ENCODE data around the gene WDR62.

- TF ChIP-seq POU5F1 (IDR thresholded peaks at IDR 0.05; ENCODE audit: low read depth, low read length) (no peak), TAF7 (optimal IDR thresholded peaks at IDR 0.05; ENCODE audit: borderline replicate concordance, low read depth, low read length) (no peak), POLR2AphosphoS5 (IDR thresholded peaks at IDR 0.05; ENCODE audit: low read depth, low read length) (no peak), CTCF (IDR thresholded peaks at IDR 0.05; ENCODE audit: control extremely low read depth in 1 of 3, insufficient read depth in 1 of 3, low read depth in 1 of 3, low read length in 3 of 3) (no peak), NRF1 (IDR thresholded peaks at IDR 0.05; ENCODE audit: low read depth, low read length) (no peak), POLR2A (IDR thresholded peaks at IDR 0.05; ENCODE audit: control extremely low read depth in 1 of 2, low read depth in 2 of 2, low read length in 2 of 2) (no peak), ASH2L (IDR thresholded peaks at IDR 0.05; ENCODE audit: low read length) (no peak), E2F6 (IDR thresholded peaks at IDR 0.05) (no peak), YY1 (IDR thresholded peaks at IDR 0.05; ENCODE audit: low read depth, low read length) (no peak)
These were observed 3.9 kb downstream of the WDR62 start for GRCh38 chr19:36058481-36059179.
